22Rv1 (cell line): Measurements from ENCODE around the gene DARS2.
"Not testable (repeated sequence)": the region's sequence is repeated elsewhere in the genome, so short reads cannot be mapped to it uniquely, and the experiment has no call there.

Source experiments
- H3K27ac ChIP-seq: fragments of 450-650 bp; 2 replicates; pipeline ENCODE4 v1.5.1; 2017
- CTCF ChIP-seq: fragments of 450-650 bp; IDR thresholded peaks from 2 replicates; pipeline ENCODE4 v1.5.1; 2017; ENCODE audit warnings: mild to moderate bottlenecking
- ZFX ChIP-seq: fragments of 450-650 bp; IDR thresholded peaks from 2 replicates; pipeline ENCODE4 v1.6.1; 2017; ENCODE audit warnings: antibody characterized with exemption, borderline replicate concordance

The DARS2 gene

DNA sequence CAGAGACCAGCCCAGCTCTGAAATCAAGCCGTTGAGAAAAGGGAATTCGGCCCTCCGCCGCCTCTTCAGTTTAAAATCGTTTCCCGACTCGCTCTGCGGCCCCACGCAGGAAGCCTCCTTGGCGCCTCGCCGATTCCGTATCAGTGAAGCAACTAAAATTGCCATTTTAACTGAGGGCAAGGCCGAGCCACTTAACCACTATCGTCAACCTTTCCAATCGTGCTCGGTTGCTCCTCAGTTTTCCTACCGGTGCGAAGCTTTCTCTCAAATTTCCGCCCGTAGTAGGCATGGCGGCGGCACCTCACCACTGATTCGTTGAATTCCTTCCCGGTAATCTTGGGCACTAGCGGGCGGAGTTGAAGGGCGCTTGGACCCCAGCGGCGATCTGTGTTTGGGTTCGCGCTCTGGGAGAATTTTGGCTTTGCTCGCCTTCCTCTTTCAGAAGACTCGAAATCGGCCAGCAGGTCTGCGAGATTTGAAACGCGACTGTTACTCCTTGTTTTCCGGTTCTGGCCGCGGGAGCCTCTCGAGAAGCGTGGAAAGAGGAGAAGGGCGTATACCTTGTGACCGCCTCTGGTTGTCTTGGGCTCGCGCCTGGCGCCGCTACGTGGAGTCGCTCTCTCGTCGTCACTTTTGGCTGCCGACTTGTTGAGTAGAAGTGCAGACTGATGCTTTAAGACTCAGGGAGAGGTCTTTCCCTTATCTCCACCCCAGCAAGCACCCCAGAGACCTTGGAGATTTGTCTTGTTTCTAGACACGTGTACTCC, at the start of gene DARS2, which contains the start of gene CENPL:
Gene DARS2, plus strand, starts transcription at position 359 of the 767 bp plus-strand sequence. CDS start 557 bp downstream, outside the sequence.
Gene CENPL, minus strand, starts transcription at position 569 of the 767 bp plus-strand sequence. CDS start 13,584 bp downstream, outside the sequence.
- H3K27ac ChIP-seq = peak within 1 kb of the TSS; percentile 95

GRCh38 chr1:173775578-173776226, 48.8 kb upstream of the DARS2 start:
- H3K27ac ChIP-seq = no peak overlapping the region
- TF ChIP-seq CTCF (no peak), ZFX (no peak)

More for the DNA sequence above, at the start of gene DARS2, which contains the start of gene CENPL:
- TF ChIP-seq ZFX (no peak), CTCF (no peak)

- TF ChIP-seq CTCF = no peak
- TF ChIP-seq ZFX = no peak
- H3K27ac ChIP-seq = no peak overlapping the region
These were observed 44.5 kb upstream of the DARS2 start for GRCh38 chr1:173779936-173780335.

- H3K27ac ChIP-seq = no peak overlapping the region
- TF ChIP-seq ZFX (no peak), CTCF (no peak)
These were observed 39.5 kb upstream of the DARS2 start for GRCh38 chr1:173784997-173785396.

- H3K27ac ChIP-seq = no peak overlapping the region
- TF ChIP-seq ZFX (no peak), CTCF (no peak)
These were observed 34.6 kb upstream of the DARS2 start for GRCh38 chr1:173789841-173790240.

- TF ChIP-seq ZFX (no peak), CTCF (no peak)
- no peak overlapping the region for H3K27ac ChIP-seq
These were observed 26.4 kb upstream of the DARS2 start for GRCh38 chr1:173798078-173798477.

DNA sequence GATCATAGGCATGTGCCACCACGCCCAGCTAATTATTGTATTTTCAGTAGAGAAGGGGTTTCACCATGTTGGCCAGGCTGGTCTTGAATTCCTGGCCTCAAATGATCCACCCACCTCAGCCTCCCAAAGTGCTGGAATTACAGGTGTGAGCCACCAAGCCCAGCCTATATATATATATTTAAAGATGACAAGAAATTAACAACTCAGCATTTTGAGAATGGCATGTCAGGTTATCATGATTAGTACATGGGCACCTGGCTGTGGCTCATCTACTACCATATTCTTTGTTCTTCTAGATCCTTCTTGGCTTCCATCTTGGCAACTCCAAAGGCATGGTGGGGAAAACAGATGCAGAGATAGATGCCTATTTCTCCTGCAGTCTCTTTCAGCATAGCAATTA, 24.5 kb upstream of the DARS2 start:
- H3K27ac ChIP-seq = not testable (repeated sequence)
